ENCODE measurements around the gene UBAP1L.
A peak's percentile ranks its signal among the peaks of the same experiment; 100 is the strongest.
"Not testable (repeated sequence)": the region's sequence is repeated elsewhere in the genome, so short reads cannot be mapped to it uniquely, and the experiment has no call there.

UBAP1L gene

GRCh38 chr15:65062061-65062460, 52.9 kb downstream of the UBAP1L start:
- DNase-seq, result no peak

- DNase-seq, result no peak
Observed at GRCh38 chr15:65060641-65061397, 54.2 kb downstream of the UBAP1L start.

GRCh38 chr15:65059931-65060596, 54.9 kb downstream of the UBAP1L start:
- DNase-seq, result no peak

GRCh38 chr15:65059369-65059750, 55.6 kb downstream of the UBAP1L start:
- DNase-seq, result no peak

GRCh38 chr15:65058394-65059368, 56.3 kb downstream of the UBAP1L start:
- DNase-seq, result no peak

GRCh38 chr15:65057549-65057940, 57.5 kb downstream of the UBAP1L start:
- no peak for DNase-seq

- no peak for DNase-seq
Observed at GRCh38 chr15:65056868-65057548, 58.0 kb downstream of the UBAP1L start.

- no peak for DNase-seq
Observed at GRCh38 chr15:65056106-65056505, 58.9 kb downstream of the UBAP1L start.

- DNase-seq, result no peak
Observed at GRCh38 chr15:65055201-65055870, 59.7 kb downstream of the UBAP1L start.

GRCh38 chr15:65054333-65055200, 60.4 kb downstream of the UBAP1L start:
- peak; percentile 1 for DNase-seq

- DNase-seq, result no peak
Observed at GRCh38 chr15:65052956-65053355, 62.0 kb downstream of the UBAP1L start.

- DNase-seq, result no peak
Observed at GRCh38 chr15:65051266-65051665, 63.7 kb downstream of the UBAP1L start.

GRCh38 chr15:65050270-65050669, 64.7 kb downstream of the UBAP1L start:
- DNase-seq, result no peak

GRCh38 chr15:65049418-65049840, 65.6 kb downstream of the UBAP1L start:
- peak; percentile 96 for DNase-seq

GRCh38 chr15:65048241-65048640, 66.8 kb downstream of the UBAP1L start:
- no peak for DNase-seq

- peak; percentile 88 for DNase-seq
Observed at GRCh38 chr15:65044724-65045481, 70.1 kb downstream of the UBAP1L start, which contains the start of gene SLC51B. TSS of gene SLC51B (plus strand) at chr15:65045387. CDS start at chr15:65050005, 4,618 bp downstream.

GRCh38 chr15:65044218-65044617, 70.8 kb downstream of the UBAP1L start:
- DNase-seq, result not testable (repeated sequence)

GRCh38 chr15:65042776-65043327, 72.1 kb downstream of the UBAP1L start:
- DNase-seq, result no peak
